Gastrocnemius medialis (tissue), 4 donors: ENCODE results near the gene RCSD1. TPM values are rescaled to one million over a fixed set of nuclear protein-coding genes. Genes with fewer than 3 reads are reported as not detected.
A peak's percentile ranks its signal among the peaks of the same experiment; 100 is the strongest.

ENCODE experiments used
- ATAC-seq, 2 donors: fragments of 150-250 bp; one replicate each; pipeline ENCODE4 v1.9.1; 2016
- DNase-seq, 2 donors: peaks; one replicate each; pipeline ENCODE4 v3.0.0-alpha.2; 2019
- H3K27ac ChIP-seq, 4 donors: fragments of 200-600 bp; sonication (generic); 1 replicate in 1 of 4; 2 replicates in 3 of 4; pipeline ENCODE4 v1.5.1; 2016 to 2018; ENCODE audit warnings: mild to moderate bottlenecking in 2 of 4, moderate library complexity in 1 of 4
- H3K27me3 ChIP-seq, 3 donors: fragments of 200-600 bp; sonication (generic) in 2 of 3; 1 replicate in 1 of 3; 2 replicates in 2 of 3; pipeline versions ENCODE4 v1.5.1 to v1.6.0; 2016 to 2019; ENCODE audit warnings: mild to moderate bottlenecking in 1 of 3, moderate library complexity in 1 of 3
- H3K36me3 ChIP-seq, 2 donors: fragments of 200-600 bp; sonication (generic) in 1 of 2; one replicate each; pipeline ENCODE4 v1.5.1; 2017 to 2018
- H3K4me1 ChIP-seq, 2 donors: fragments of 200-600 bp; sonication (generic) in 1 of 2; one replicate each; pipeline ENCODE4 v1.5.1; 2016 to 2017; ENCODE audit warnings: mild to moderate bottlenecking in 2 of 2
- H3K4me3 ChIP-seq, 4 donors: fragments of 200-600 bp; sonication (generic) in 3 of 4; 1 replicate in 1 of 4; 2 replicates in 3 of 4; pipeline ENCODE4 v1.5.1; 2016 to 2019; ENCODE audit warnings: mild to moderate bottlenecking in 2 of 4
- H3K9me3 ChIP-seq, 3 donors: fragments of 200-600 bp; sonication (generic) in 2 of 3; 1 replicate in 1 of 3; 2 replicates in 2 of 3; pipeline ENCODE4 v1.5.1; 2016 to 2019
- POLR2A ChIP-seq, 2 donors: fragments of 450-650 bp; IDR thresholded peaks; one replicate each; pipeline ENCODE4 v1.6.1; 2017; ENCODE audit warnings: antibody characterized with exemption in 2 of 2, mild to moderate bottlenecking in 2 of 2, moderate library complexity in 2 of 2
- in situ Hi-C, 4 donors: fragments of 200-750 bp; cut with MboI; loops; one replicate each; pipeline versions ENCODE4 v1.15.0 to v1.8.0; 2017; ENCODE audit warnings: low sequenced_read_pairs in 4 of 4
- intact Hi-C: fragments of 100-400 bp; cut with DNase I; formaldehyde crosslinking; loops from one replicate; pipeline ENCODE4 v1.15.1; 2023; ENCODE audit warnings: low total_unique reads
- total RNA-seq, 4 donors: library from RNA; depleted of rRNA; stranded (reverse); fragments of >200 nt; gene quantifications; one replicate each; pipeline versions ENCODE4 v1.1.0 to v1.2.3, GENCODE V29; 2016
- TF ChIP-seq, protein P1 (sequence below), 5 experiments: fragments of 450-650 bp in 3 of 5; fragments of 200-600 bp in 2 of 5; sonication (generic) in 2 of 5; IDR thresholded peaks in 4 of 5; conservative IDR thresholded peaks in 1 of 5; 1 replicate in 4 of 5; 2 replicates in 1 of 5; pipeline ENCODE4 v1.5.1; 2016 to 2019; ENCODE audit warnings: antibody characterized with exemption in 5 of 5, mild to moderate bottlenecking in 3 of 5, moderate library complexity in 3 of 5

RCSD1 gene
- total RNA-seq, 4 donors from 2014 or later = 6.0 to 14.8 (median 7.5) TPM

GRCh38 chr1:167713330-167714081 lies 83.5 kb downstream of the RCSD1 start:
- DNase-seq = no peak
- no peak for ATAC-seq

GRCh38 chr1:167714098-167714438 lies 84.0 kb downstream of the RCSD1 start:
- in situ Hi-C loops = loop anchor here in 1 of 4 donors (25.0 kb wide), 2 partner anchors 223 to 477 kb away; partner anchors contain the start of genes DCAF6 and MPC2
- intact Hi-C loops = loop anchor here (2.0 kb wide), 3 partner anchors 17 to 223 kb away; partner anchors contain the start of genes DCAF6 and MPC2

More at GRCh38 chr1:167713330-167714081, 83.5 kb downstream of the RCSD1 start:
- Histone ChIP-seq H3K36me3 (no peaks in the 10 kb centered on the region), H3K4me3 (peak overlapping the region; percentile 71 to 82 (median 75)), H3K9me3 (no peaks in the 10 kb centered on the region), H3K27ac (peak overlapping the region; percentile 88 to 97 (median 93)), H3K4me1 (peaks cover 0 to 4% of the 10 kb centered on the region in 2 donors), H3K27me3 (no peaks in the 10 kb centered on the region)
- in situ Hi-C loops = loop anchor here in 1 of 4 donors (25.0 kb wide), 2 partner anchors 224 to 476 kb away; partner anchors contain the start of genes DCAF6 and MPC2
- intact Hi-C loops = loop anchor here (2.0 kb wide), 3 partner anchors 17 to 223 kb away; partner anchors contain the start of genes DCAF6 and MPC2
- TF ChIP-seq, protein P1, sequence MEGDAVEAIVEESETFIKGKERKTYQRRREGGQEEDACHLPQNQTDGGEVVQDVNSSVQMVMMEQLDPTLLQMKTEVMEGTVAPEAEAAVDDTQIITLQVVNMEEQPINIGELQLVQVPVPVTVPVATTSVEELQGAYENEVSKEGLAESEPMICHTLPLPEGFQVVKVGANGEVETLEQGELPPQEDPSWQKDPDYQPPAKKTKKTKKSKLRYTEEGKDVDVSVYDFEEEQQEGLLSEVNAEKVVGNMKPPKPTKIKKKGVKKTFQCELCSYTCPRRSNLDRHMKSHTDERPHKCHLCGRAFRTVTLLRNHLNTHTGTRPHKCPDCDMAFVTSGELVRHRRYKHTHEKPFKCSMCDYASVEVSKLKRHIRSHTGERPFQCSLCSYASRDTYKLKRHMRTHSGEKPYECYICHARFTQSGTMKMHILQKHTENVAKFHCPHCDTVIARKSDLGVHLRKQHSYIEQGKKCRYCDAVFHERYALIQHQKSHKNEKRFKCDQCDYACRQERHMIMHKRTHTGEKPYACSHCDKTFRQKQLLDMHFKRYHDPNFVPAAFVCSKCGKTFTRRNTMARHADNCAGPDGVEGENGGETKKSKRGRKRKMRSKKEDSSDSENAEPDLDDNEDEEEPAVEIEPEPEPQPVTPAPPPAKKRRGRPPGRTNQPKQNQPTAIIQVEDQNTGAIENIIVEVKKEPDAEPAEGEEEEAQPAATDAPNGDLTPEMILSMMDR (IDR thresholded peaks at IDR 0.05 in 4 of 5, conservative IDR thresholded peaks at IDR 0.05 in 1 of 5) = no peak
- TF ChIP-seq POLR2A (IDR thresholded peaks at IDR 0.05) = no peak

DNA sequence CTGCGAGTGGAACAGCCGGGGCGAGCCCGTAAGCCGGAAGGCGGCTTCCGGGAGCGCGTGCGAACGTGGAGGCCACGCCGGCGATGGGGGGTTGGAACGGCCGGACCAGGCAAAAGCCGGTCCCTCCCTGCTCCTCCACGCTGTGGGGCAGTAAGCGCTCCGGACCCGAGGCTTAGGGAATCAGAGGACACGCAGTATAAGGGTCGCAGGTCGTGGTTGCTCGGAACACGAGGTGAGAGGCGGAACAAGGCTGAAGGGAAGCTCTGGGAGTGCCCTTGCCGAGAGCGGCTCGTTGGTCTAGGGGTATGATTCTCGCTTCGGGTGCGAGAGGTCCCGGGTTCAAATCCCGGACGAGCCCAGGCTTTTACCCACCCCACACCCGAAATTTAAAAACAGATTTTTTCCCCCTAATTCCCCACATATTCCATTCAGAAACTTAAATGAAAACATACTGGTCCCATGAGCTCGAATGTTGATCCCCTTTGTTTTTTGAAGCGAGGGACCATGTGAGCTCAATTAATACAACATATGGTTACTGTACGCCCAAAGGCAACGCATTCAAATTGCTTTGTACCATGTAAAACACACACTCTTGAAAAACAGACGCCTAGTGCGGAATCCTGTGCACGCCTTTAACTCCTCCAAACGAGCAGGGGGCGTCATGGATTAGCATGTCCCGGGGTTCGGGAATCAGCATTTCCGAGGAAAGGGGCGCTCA lies 84.6 kb downstream of the RCSD1 start:
- ATAC-seq = peak; percentile 75 to 76
- TF ChIP-seq POLR2A (IDR thresholded peaks at IDR 0.05) = peak in 1 of 2 donors; percentile 9
- TF ChIP-seq, protein P1 (IDR thresholded peaks at IDR 0.05 in 4 of 5, conservative IDR thresholded peaks at IDR 0.05 in 1 of 5) = peak in 1 of 5 experiments; percentile 5
- intact Hi-C loops = loop anchor here (2.0 to 5.0 kb wide), 4 partner anchors 18 to 222 kb away; partner anchors contain the start of genes DCAF6 and MPC2
- H3K27me3 ChIP-seq = no peaks in the 10 kb centered on the region
- peak overlapping the region; percentile 71 to 82 (median 75) for H3K4me3 ChIP-seq
- peaks cover 0 to 4% of the 10 kb centered on the region in 2 donors for H3K4me1 ChIP-seq
- H3K27ac ChIP-seq = peak overlapping the region; percentile 88 to 97 (median 93)
- H3K9me3 ChIP-seq = no peaks in the 10 kb centered on the region
- no peaks in the 10 kb centered on the region for H3K36me3 ChIP-seq
- peak; percentile 72 to 83 for DNase-seq
- in situ Hi-C loops = loop anchor here in 1 of 4 donors (5.0 to 25.0 kb wide), 3 partner anchors 83 to 477 kb away; partner anchors contain the start of genes DCAF6 and MPC2

More at GRCh38 chr1:167714098-167714438, 84.0 kb downstream of the RCSD1 start:
- Histone ChIP-seq H3K36me3 (no peaks in the 10 kb centered on the region), H3K4me1 (peaks cover 0 to 4% of the 10 kb centered on the region in 2 donors), H3K27me3 (no peaks in the 10 kb centered on the region), H3K9me3 (no peaks in the 10 kb centered on the region), H3K4me3 (peak overlapping the region; percentile 71 to 82 (median 75)), H3K27ac (peak overlapping the region; percentile 88 to 97 (median 93))
- peak; percentile 26 to 43 for TF ChIP-seq POLR2A (IDR thresholded peaks at IDR 0.05)
- TF ChIP-seq, protein P1 (IDR thresholded peaks at IDR 0.05 in 4 of 5, conservative IDR thresholded peaks at IDR 0.05 in 1 of 5) = peak in 1 of 5 experiments; percentile 4
- ATAC-seq = no peak
- peak in 1 of 2 donors; percentile 87 for DNase-seq

DNA sequence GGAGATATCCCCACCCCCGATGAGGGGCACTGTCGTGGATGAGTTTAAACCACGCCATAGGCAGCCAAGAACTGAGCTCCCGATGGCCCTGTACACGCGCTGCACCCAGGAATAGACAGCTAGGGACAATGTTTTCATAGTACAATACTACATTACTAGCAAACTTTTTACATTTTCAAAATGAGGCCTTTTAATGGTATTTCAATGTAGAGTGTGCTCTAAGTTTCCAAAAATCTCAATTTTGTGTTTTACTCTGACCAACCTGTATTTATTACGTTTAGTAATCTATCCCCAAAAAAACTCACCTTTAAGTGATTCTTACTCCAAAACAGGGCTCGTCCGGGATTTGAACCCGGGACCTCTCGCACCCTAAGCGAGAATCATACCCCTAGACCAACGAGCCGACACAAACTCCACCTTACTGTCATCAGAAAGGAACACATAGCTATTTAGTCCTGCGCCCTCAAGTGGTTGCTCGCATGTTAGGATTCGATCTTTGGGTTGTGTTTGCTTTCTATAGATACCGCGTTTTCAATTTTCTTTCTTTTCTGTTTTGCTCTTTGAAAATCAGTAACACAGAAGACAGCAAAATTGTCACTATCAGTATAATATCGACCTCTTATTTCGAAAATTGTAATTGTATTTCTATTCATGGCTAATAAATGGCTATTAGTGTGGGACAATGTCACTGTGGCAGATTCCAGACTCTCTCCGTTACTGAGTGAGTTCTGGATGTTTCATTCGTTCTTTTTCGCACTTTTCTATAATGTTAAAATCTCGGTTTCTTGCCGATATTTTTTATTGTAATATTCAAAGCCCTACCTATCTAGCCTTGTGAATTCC lies 85.3 kb downstream of the RCSD1 start:
- H3K27ac ChIP-seq = peak overlapping the region; percentile 88 to 97 (median 93)
- H3K9me3 ChIP-seq = no peaks in the 10 kb centered on the region
- intact Hi-C loops (loop anchor here (2.0 to 5.0 kb wide), 4 partner anchors 19 to 221 kb away; partner anchors contain the start of genes DCAF6 and MPC2), in situ Hi-C loops (loop anchor here in 1 of 4 donors (5.0 to 25.0 kb wide), 3 partner anchors 82 to 478 kb away; partner anchors contain the start of genes DCAF6 and MPC2)
- no peaks in the 10 kb centered on the region for H3K27me3 ChIP-seq
- no peak for TF ChIP-seq POLR2A (IDR thresholded peaks at IDR 0.05)
- TF ChIP-seq, protein P1 (IDR thresholded peaks at IDR 0.05 in 4 of 5, conservative IDR thresholded peaks at IDR 0.05 in 1 of 5) = peak; percentile 70 to 88 (median 82)
- peaks cover 0 to 4% of the 10 kb centered on the region in 2 donors for H3K4me1 ChIP-seq
- ATAC-seq (peak; percentile 73 to 82), DNase-seq (peak; percentile 75 to 83)
- H3K36me3 ChIP-seq = no peaks in the 10 kb centered on the region
- H3K4me3 ChIP-seq = peak overlapping the region; percentile 71 to 82 (median 75)
